HepG2 (cell line): ENCODE results near the gene GGCT. TPM values are rescaled to one million over a fixed set of nuclear protein-coding genes. Genes with fewer than 3 reads are reported as not detected.

Experiments
- ARID3A ChIP-seq: IDR thresholded peaks from 2 replicates; pipeline ENCODE4 v1.6.1; 2012; ENCODE audit warnings: low read depth, low read length, improper control_type of control experiment
- DNMT3B ChIP-seq: conservative IDR thresholded peaks from 2 replicates; pipeline ENCODE4 v1.6.1; 2016; ENCODE audit warnings: missing biosample characterization, control low read depth
- FOXP4 ChIP-seq: sonication (generic); formaldehyde crosslinking; IDR thresholded peaks from 2 replicates; pipeline ENCODE4 v1.4.0; 2020; ENCODE audit warnings: missing genetic modification reagents
- FUBP1 ChIP-seq: sonication (generic); formaldehyde crosslinking; IDR thresholded peaks from 2 replicates; pipeline ENCODE4 v1.5.1; 2020; ENCODE audit warnings: missing genetic modification reagents, mild to moderate bottlenecking, borderline replicate concordance
- GTF3A ChIP-seq: sonication (generic); formaldehyde crosslinking; conservative IDR thresholded peaks from 2 replicates; pipeline ENCODE4 v1.4.0; 2020; ENCODE audit warnings: mild to moderate bottlenecking, missing genetic modification reagents
- HMGA1 ChIP-seq: sonication (generic); formaldehyde crosslinking; conservative IDR thresholded peaks from 2 replicates; pipeline ENCODE4 v1.4.0; 2020; ENCODE audit warnings: missing genetic modification reagents
- HNRNPLL ChIP-seq: fragments of 200-400 bp; formaldehyde crosslinking; IDR thresholded peaks from 2 replicates; pipeline ENCODE4 v1.6.1; 2017; ENCODE audit warnings: mild to moderate bottlenecking, low read depth, low read length; ENCODE audit not compliant: poor library complexity, severe bottlenecking
- KLF15 ChIP-seq: sonication (generic); formaldehyde crosslinking; IDR thresholded peaks from 2 replicates; pipeline ENCODE4 v1.8.1; 2023; ENCODE audit warnings: borderline replicate concordance, mild to moderate bottlenecking, inconsistent platforms, missing genetic modification reagents, mixed read lengths
- KLF6 ChIP-seq: IDR thresholded peaks from 2 replicates; pipeline ENCODE4 v1.8.0; 2016; ENCODE audit warnings: missing biosample characterization, missing genetic modification reagents
- MBNL3 ChIP-seq: fragments of 250-450 bp; sonication (Bioruptor Pico); conservative IDR thresholded peaks from 2 replicates; pipeline ENCODE4 v1.8.0; 2022; ENCODE audit warnings: mild to moderate bottlenecking, inconsistent platforms
- MLX ChIP-seq: IDR thresholded peaks from 2 replicates; pipeline ENCODE4 v1.6.1; 2016
- NONO ChIP-seq, 2 experiments: fragments of 450-650 bp in 1 of 2; sonication (generic) in 1 of 2; formaldehyde crosslinking in 1 of 2; IDR thresholded peaks in 1 of 2; conservative IDR thresholded peaks in 1 of 2; 2 replicates each; pipeline versions ENCODE4 v1.6.1 to v1.8.0; 2017 to 2022; ENCODE audit warnings: mild to moderate bottlenecking in 1 of 2, missing genetic modification reagents in 1 of 2, moderate library complexity in 1 of 2
- POLR2AphosphoS2 ChIP-seq: IDR thresholded peaks from 2 replicates; pipeline ENCODE4 v1.6.1; 2011; ENCODE audit warnings: low read depth, low read length, improper control_type of control experiment
- RXRB ChIP-seq: IDR thresholded peaks from 2 replicates; pipeline ENCODE4 v1.6.1; 2016; ENCODE audit warnings: borderline replicate concordance, missing genetic modification reagents, missing compliant biosample characterization
- ZBTB33 ChIP-seq: sonication (generic); formaldehyde crosslinking; IDR thresholded peaks from 2 replicates; pipeline ENCODE4 v1.4.0; 2020; ENCODE audit warnings: missing genetic modification reagents
- ZBTB8A ChIP-seq: sonication (generic); formaldehyde crosslinking; IDR thresholded peaks from 2 replicates; pipeline ENCODE4 v1.4.0; 2020; ENCODE audit warnings: mild to moderate bottlenecking, low read depth, missing genetic modification reagents, borderline replicate concordance
- ZNF12 ChIP-seq: sonication (generic); formaldehyde crosslinking; IDR thresholded peaks from 2 replicates; pipeline ENCODE4 v1.5.0; 2020; ENCODE audit warnings: missing genetic modification reagents
- ZNF577 ChIP-seq: sonication (generic); formaldehyde crosslinking; IDR thresholded peaks from 2 replicates; pipeline ENCODE4 v1.4.0; 2020; ENCODE audit warnings: mild to moderate bottlenecking, low read depth, missing genetic modification reagents, borderline replicate concordance
- ZNF639 ChIP-seq: conservative IDR thresholded peaks from 2 replicates; pipeline ENCODE4 v1.6.1; 2018; ENCODE audit warnings: missing genetic modification reagents
- ZNF749 ChIP-seq: sonication (generic); formaldehyde crosslinking; IDR thresholded peaks from 2 replicates; pipeline ENCODE4 v1.8.0; 2022; ENCODE audit warnings: mild to moderate bottlenecking, missing genetic modification reagents, moderate library complexity, borderline replicate concordance
- polyA plus RNA-seq, 8 experiments: library from polyadenylated mRNA; depleted of rRNA in 3 of 8; stranded (reverse) in 7 of 8; unstranded in 1 of 8; fragments of >200 nt; fragmentation: Illumina TruSeq in 4 of 8; extraction: Trizol in 4 of 8; gene quantifications; 2 replicates each; pipeline versions ENCODE4 v1.2.1 to v1.2.3, GENCODE V29; 2011 to 2016; ENCODE audit warnings: low read depth in 4 of 8, missing spikeins in 1 of 8, mixed read lengths in 1 of 8; ENCODE audit not compliant: insufficient read depth in 1 of 8
- total RNA-seq, 5 experiments: library from RNA; depleted of rRNA; stranded (reverse); fragments of >200 nt; fragmentation: Illumina TruSeq; extraction: Trizol; gene quantifications; 2 replicates each; pipeline ENCODE4 v1.2.3, GENCODE V29; 2016; ENCODE audit warnings: low read depth in 1 of 5

GGCT gene
- total and polyA plus RNA-seq, 2 of the 13 experiments (the other 11 are each of a cell fraction or from before 2014, with no cell fraction given): 19.5 to 78.3 TPM

GRCh38 chr7:30505174-30505697 is 607 bp upstream of the GGCT start (continued):
- TF ChIP-seq FOXP4 (CRISPR knock-in tag): no peak
- TF ChIP-seq FUBP1: no peak
- TF ChIP-seq ZBTB8A (CRISPR knock-in tag): no peak
- no peak for TF ChIP-seq GTF3A (CRISPR knock-in tag)
- TF ChIP-seq ARID3A: no peak
- no peak for TF ChIP-seq HMGA1 (CRISPR knock-in tag)
- TF ChIP-seq MBNL3: no peak
- TF ChIP-seq HNRNPLL: no peak
- TF ChIP-seq DNMT3B (CRISPR knock-in tag): no peak
- TF ChIP-seq ZNF12 (CRISPR knock-in tag): no peak
- TF ChIP-seq NONO (IDR thresholded peaks at IDR 0.05): no peak
- no peak for TF ChIP-seq NONO (CRISPR knock-in tag; conservative IDR thresholded peaks at IDR 0.05)
- no peak for TF ChIP-seq MLX (CRISPR knock-in tag)
- TF ChIP-seq POLR2AphosphoS2: no peak
- no peak for TF ChIP-seq KLF6 (CRISPR knock-in tag)
- no peak for TF ChIP-seq ZNF749
- TF ChIP-seq ZNF639: 0 out of 2 replicates have a peak, but pooled peaks have one; percentile 12
- TF ChIP-seq ZNF577 (CRISPR knock-in tag): no peak
- no peak for TF ChIP-seq RXRB (CRISPR knock-in tag)
- TF ChIP-seq KLF15 (CRISPR knock-in tag): no peak
- no peak for TF ChIP-seq ZBTB33 (CRISPR knock-in tag)
